Common myeloid progenitor, CD34-positive (primary cell): Measurements from ENCODE around the gene ETV6.
A peak's percentile ranks its signal among the peaks of the same experiment; 100 is the strongest.

ENCODE experiments used
- CTCF ChIA-PET: fragments of 350-600 bp; sonication (Branson Sonifier 250); formaldehyde crosslinking; loops from one replicate; lab custom pipeline; 2021; ENCODE audit warnings: antibody characterized with exemption; lab: Charles Lee
- POLR2A ChIA-PET: fragments of 350-600 bp; sonication (Branson Sonifier 250); formaldehyde crosslinking; loops from one replicate; lab custom pipeline; 2021; ENCODE audit warnings: antibody characterized with exemption; lab: Charles Lee
- DNase-seq, 3 donors: peaks; one replicate each; pipeline versions ENCODE4 v3.0.0 to v3.0.0-alpha.2; 2013
- H3K27ac ChIP-seq, 2 experiments: 1 replicate in 1 of 2; 2 replicates in 1 of 2; pipeline ENCODE4 v1.7.0; 2013; ENCODE audit warnings: inconsistent platforms in 2 of 2, low read length in 2 of 2, mild to moderate bottlenecking in 2 of 2, low read depth in 1 of 2, moderate library complexity in 1 of 2; ENCODE audit not compliant: severe bottlenecking in 2 of 2, insufficient read depth in 1 of 2, poor library complexity in 1 of 2
- H3K27me3 ChIP-seq, 5 experiments: replicated peaks in 2 of 5; 1 replicate in 3 of 5; 2 replicates in 2 of 5; pipeline versions ENCODE4 v1.6.1 to v1.7.0; 2013; ENCODE audit warnings: low read length in 4 of 5, mild to moderate bottlenecking in 2 of 5, moderate library complexity in 2 of 5, inconsistent platforms in 1 of 5; ENCODE audit not compliant: insufficient read depth in 5 of 5, control insufficient read depth in 4 of 5
- H3K36me3 ChIP-seq, 4 experiments: 1 replicate in 2 of 4; 2 replicates in 2 of 4; pipeline versions ENCODE4 v1.6.1 to v1.7.0; 2013; ENCODE audit warnings: low read length in 3 of 4, control low read depth in 1 of 4, mild to moderate bottlenecking in 1 of 4; ENCODE audit not compliant: control insufficient read depth in 4 of 4, insufficient read depth in 4 of 4
- H3K4me1 ChIP-seq, 4 experiments: 1 replicate in 3 of 4; 2 replicates in 1 of 4; pipeline versions ENCODE4 v1.6.1 to v1.7.1; 2013; ENCODE audit warnings: low read length in 3 of 4, mild to moderate bottlenecking in 3 of 4, control low read depth in 1 of 4, inconsistent platforms in 1 of 4, moderate library complexity in 1 of 4; ENCODE audit not compliant: control insufficient read depth in 4 of 4, insufficient read depth in 4 of 4; ENCODE audit errors: control extremely low read depth in 1 of 4
- H3K4me3 ChIP-seq, 7 experiments: 1 replicate in 4 of 7; 2 replicates in 3 of 7; pipeline versions ENCODE4 v1.5.1 to v1.7.0; 2013; ENCODE audit warnings: mild to moderate bottlenecking in 7 of 7, low read length in 6 of 7, moderate library complexity in 6 of 7, inconsistent platforms in 2 of 7, low read depth in 2 of 7, control low read depth in 1 of 7; ENCODE audit not compliant: insufficient read depth in 4 of 7, control insufficient read depth in 1 of 7; ENCODE audit errors: extremely low read depth in 1 of 7
- H3K9me3 ChIP-seq, 5 experiments: 1 replicate in 4 of 5; 2 replicates in 1 of 5; pipeline versions ENCODE4 v1.6.1 to v1.7.1; 2013; ENCODE audit warnings: low read length in 4 of 5, mild to moderate bottlenecking in 2 of 5, inconsistent platforms in 1 of 5, low read depth in 1 of 5, moderate library complexity in 1 of 5; ENCODE audit not compliant: control insufficient read depth in 4 of 5, insufficient read depth in 2 of 5; ENCODE audit errors: control extremely low read depth in 1 of 5
- WGBS: methylation state at CpG from one replicate; pipeline ENCODE4 v1.1.5; 2013; ENCODE audit not compliant: insufficient coverage; 5-methylcytosine and 5-hydroxymethylcytosine counted together

The ETV6 gene

DNA sequence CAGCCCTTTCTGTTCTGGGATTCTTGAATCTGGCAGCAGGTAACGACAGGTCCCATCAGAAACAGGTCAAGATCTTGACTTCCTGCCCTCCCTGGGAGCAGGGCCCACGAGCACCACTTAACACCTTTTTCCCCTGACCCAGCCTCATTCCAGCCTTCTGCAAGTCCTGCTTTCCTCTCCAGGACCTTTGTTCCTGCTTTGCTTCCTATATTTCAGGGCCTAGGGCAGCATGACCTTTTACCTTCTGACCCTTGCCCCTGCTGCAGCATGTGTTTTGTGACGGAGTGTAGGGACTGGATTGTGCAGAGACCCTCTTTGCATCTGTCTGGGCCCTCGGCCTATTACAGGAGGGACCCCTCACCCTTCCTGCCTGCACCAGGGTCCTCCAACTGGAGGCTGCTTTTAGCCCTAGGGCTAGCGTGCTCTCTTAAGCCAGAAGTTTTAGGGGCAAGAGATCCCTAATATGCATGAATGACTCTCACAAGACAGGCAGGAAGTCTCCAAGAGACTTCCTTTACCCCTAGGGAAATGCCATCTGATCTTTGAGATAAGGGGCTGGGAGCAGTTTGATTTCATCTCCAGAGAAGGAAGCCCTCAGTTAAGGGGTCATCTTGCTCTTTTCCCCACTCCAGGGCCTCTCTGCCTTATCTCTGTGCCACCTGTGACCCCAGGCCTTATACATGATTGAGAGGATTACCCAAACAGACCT lies 211.8 kb downstream of the ETV6 start:
- Histone ChIP-seq H3K27me3 (no peaks in the 10 kb centered on the region), H3K4me1 (peaks cover 16 to 50% (median 48%) of the 10 kb centered on the region in 4 experiments), H3K4me3 (no peak overlapping the region), H3K27ac (peak overlapping the region; percentile 34 to 72), H3K9me3 (peaks cover 0 to 8% (median 2%) of the 10 kb centered on the region in 5 experiments), H3K36me3 (peaks cover 28 to 90% (median 64%) of the 10 kb centered on the region in 4 experiments)
- ChIA-PET CTCF (no interaction called here), POLR2A (no interaction called here)
- WGBS, result 76% methylated on average over 4 of the region's 5 CpGs
- no peak for DNase-seq

- POLR2A ChIA-PET, result no interaction called here
- DNase-seq, result no peak
- CTCF ChIA-PET, result interaction anchor here (1.0 kb wide), 1 partner anchor 29 kb away, joined by 3 read pairs; no protein-coding TSS in a partner anchor
- H3K4me3 ChIP-seq, result no peak overlapping the region
- H3K36me3 ChIP-seq, result peaks cover 28 to 90% (median 67%) of the 10 kb centered on the region in 4 experiments
- 92% methylated on average over 4 of the region's 7 CpGs for WGBS
- peaks cover 13 to 48% (median 41%) of the 10 kb centered on the region in 4 experiments for H3K4me1 ChIP-seq
- H3K27ac ChIP-seq, result peak overlapping the region; percentile 34 to 72
- peaks cover 0 to 15% (median 4%) of the 10 kb centered on the region in 5 experiments for H3K9me3 ChIP-seq
- H3K27me3 ChIP-seq, result no peaks in the 10 kb centered on the region
Measured at GRCh38 chr12:11861864-11862600, 212.6 kb downstream of the ETV6 start.

GRCh38 chr12:11862798-11863197 lies 213.3 kb downstream of the ETV6 start:
- H3K27ac ChIP-seq, result peak overlapping the region; percentile 58 to 72
- no peaks in the 10 kb centered on the region for H3K27me3 ChIP-seq
- POLR2A ChIA-PET, result interaction anchor here (1.3 kb wide), 1 partner anchor 13 kb away, joined by 3 read pairs; no protein-coding TSS in a partner anchor
- H3K36me3 ChIP-seq, result peaks cover 23 to 88% (median 65%) of the 10 kb centered on the region in 4 experiments
- peak in 2 of 3 donors; percentile 39 to 40 for DNase-seq
- H3K4me3 ChIP-seq, result peak overlapping the region in 1 of 7 experiments; percentile 6
- H3K4me1 ChIP-seq, result peaks cover 13 to 46% (median 38%) of the 10 kb centered on the region in 4 experiments
- WGBS, result no CpG with 5 or more reads among the region's 5 CpGs
- CTCF ChIA-PET, result interaction anchor here (1.0 kb wide), 1 partner anchor 28 kb away, joined by 3 read pairs; no protein-coding TSS in a partner anchor
- H3K9me3 ChIP-seq, result peaks cover 0 to 17% (median 4%) of the 10 kb centered on the region in 5 experiments

DNA sequence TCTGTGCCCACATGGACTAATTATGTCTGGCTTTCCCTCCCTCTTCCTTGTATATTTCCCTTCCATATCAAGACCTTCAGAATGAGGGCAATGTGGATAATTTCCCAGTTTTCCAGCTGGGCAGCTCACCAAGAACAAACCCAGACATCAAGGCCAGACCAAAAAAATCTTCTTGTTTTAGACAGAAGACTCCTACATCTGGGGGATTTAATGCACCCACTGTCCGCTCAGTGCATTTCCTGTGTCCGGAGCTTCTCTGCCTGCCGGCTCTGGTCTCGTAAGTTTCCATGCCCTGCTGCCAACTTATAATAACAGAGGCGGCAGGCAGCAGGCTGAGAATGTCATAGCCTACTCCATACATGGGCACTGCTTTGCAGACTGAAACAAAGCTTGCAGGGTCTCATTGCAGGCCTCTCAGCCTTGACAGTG lies 214.0 kb downstream of the ETV6 start:
- Histone ChIP-seq H3K27me3 (no peaks in the 10 kb centered on the region), H3K27ac (peak overlapping the region; percentile 58 to 72), H3K36me3 (peaks cover 23 to 87% (median 64%) of the 10 kb centered on the region in 4 experiments), H3K4me3 (peak overlapping the region in 1 of 7 experiments; percentile 21), H3K9me3 (peaks cover 0 to 17% (median 4%) of the 10 kb centered on the region in 5 experiments), H3K4me1 (peaks cover 13 to 46% (median 37%) of the 10 kb centered on the region in 4 experiments)
- ChIA-PET CTCF (interaction anchor here (1.4 kb wide), 2 partner anchors 10 to 170 kb away, joined by 3 read pairs; no protein-coding TSS in a partner anchor), POLR2A (interaction anchor here (1.3 kb wide), 1 partner anchor 13 kb away, joined by 3 read pairs; no protein-coding TSS in a partner anchor)
- no peak for DNase-seq
- WGBS, result 62% methylated on average over 4 of the region's 5 CpGs

DNA sequence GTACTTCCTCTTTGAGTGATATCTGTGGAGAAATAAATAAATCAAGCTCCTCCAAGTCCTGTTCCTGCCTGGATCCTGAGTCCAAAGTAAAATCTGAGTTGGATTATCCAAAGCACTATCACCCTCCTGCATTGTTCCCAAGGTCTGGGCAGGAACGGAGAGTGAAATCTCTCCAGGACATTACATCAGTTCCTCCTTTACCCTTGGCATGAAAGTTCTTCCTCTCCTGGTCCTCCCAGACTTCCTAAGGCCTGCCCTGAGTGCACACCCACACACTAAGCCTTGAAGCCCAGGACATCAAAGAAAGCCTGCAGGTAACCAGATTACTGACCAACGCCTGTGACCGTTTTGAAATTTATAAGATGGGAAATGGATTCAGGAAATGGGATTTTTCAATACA lies 214.5 kb downstream of the ETV6 start:
- Histone ChIP-seq H3K27me3 (no peaks in the 10 kb centered on the region), H3K9me3 (peaks cover 0 to 17% (median 4%) of the 10 kb centered on the region in 5 experiments), H3K4me3 (no peak overlapping the region), H3K27ac (peak overlapping the region; percentile 9 to 72), H3K36me3 (peaks cover 21 to 87% (median 65%) of the 10 kb centered on the region in 4 experiments), H3K4me1 (peaks cover 13 to 46% (median 37%) of the 10 kb centered on the region in 4 experiments)
- CTCF ChIA-PET, result interaction anchor here (1.0 to 1.4 kb wide), 3 partner anchors 10 to 284 kb away, joined by 3 read pairs; no protein-coding TSS in a partner anchor
- WGBS, result 30% methylated on average over 2 of the region's 3 CpGs
- no peak for DNase-seq
- POLR2A ChIA-PET, result interaction anchor here (1.3 kb wide), 1 partner anchor 12 kb away, joined by 3 read pairs; no protein-coding TSS in a partner anchor

- H3K27me3 ChIP-seq, result no peaks in the 10 kb centered on the region
- H3K4me3 ChIP-seq, result no peak overlapping the region
- ChIA-PET CTCF (no interaction called here), POLR2A (no interaction called here)
- peaks cover 13 to 35% (median 29%) of the 10 kb centered on the region in 4 experiments for H3K4me1 ChIP-seq
- WGBS, result no CpG with 5 or more reads among the region's 4 CpGs
- no peak overlapping the region for H3K27ac ChIP-seq
- DNase-seq, result peak in 2 of 3 donors; percentile 62 to 76
- H3K9me3 ChIP-seq, result peaks cover 0 to 17% (median 4%) of the 10 kb centered on the region in 5 experiments
- peaks cover 32 to 89% (median 70%) of the 10 kb centered on the region in 4 experiments for H3K36me3 ChIP-seq
Measured at GRCh38 chr12:11865824-11866223, 216.3 kb downstream of the ETV6 start.
